ENCODE results near the gene CAPN9.
A peak's percentile ranks its signal among the peaks of the same experiment; 100 is the strongest.

The CAPN9 gene

DNA sequence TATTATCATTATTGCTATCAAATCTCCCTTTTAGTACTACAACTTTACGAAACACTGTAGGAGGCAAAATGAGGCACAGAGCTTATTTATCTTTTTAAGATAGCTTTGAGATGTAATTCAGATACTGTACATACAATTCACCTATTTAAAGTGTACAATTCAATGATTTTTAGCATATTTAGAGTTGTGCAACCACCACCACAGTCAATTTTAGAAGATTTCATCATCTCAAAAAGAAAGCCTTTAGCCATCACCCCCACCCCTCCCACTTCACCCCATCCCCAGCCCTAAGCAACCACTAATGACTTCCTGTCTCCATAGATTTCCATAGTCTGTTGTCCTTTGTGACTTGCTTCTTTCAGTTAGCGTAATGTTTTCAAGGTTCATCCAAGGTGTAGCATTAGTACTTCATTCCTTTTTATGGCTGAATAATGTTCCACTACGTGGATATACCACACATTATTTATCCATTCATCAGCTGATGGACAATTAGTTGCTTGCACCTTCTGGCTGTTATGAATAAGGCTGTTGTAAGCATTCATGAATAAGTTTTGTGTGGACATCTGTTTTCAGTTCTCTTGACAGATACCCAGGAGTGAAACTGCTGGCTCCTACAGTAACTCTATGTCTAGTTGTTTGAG is 9.4 kb upstream of the CAPN9 start:
- H3K4me1 ChIP-seq (ENCODE audit: control insufficient read depth, insufficient read depth, low read length): no peaks in the 10 kb centered on the region
- POLR2A ChIA-PET: no interaction called here
- H3K4me3 ChIP-seq (ENCODE audit: low read depth, low read length): no peak overlapping the region
- no peak overlapping the region for H3K27ac ChIP-seq (ENCODE audit: extremely low read depth, low read depth, low read length)
- CTCF ChIA-PET: interaction anchor here (1.0 kb wide), 1 partner anchor 36 kb away, joined by 3 read pairs; no protein-coding TSS in a partner anchor
- H3K36me3 ChIP-seq (ENCODE audit: control insufficient read depth in 2 of 2, insufficient read depth in 1 of 2, low read length in 2 of 2): no peaks in the 10 kb centered on the region
- no peaks in the 10 kb centered on the region for H3K9me3 ChIP-seq (ENCODE audit: control insufficient read depth, insufficient read depth, low read depth, low read length)
- TF ChIP-seq ZNF837 (tag by site-specific recombination; IDR thresholded peaks at IDR 0.05) (no peak), ZNF146 (tag by site-specific recombination; IDR thresholded peaks at IDR 0.05) (peak; percentile 71)

DNA sequence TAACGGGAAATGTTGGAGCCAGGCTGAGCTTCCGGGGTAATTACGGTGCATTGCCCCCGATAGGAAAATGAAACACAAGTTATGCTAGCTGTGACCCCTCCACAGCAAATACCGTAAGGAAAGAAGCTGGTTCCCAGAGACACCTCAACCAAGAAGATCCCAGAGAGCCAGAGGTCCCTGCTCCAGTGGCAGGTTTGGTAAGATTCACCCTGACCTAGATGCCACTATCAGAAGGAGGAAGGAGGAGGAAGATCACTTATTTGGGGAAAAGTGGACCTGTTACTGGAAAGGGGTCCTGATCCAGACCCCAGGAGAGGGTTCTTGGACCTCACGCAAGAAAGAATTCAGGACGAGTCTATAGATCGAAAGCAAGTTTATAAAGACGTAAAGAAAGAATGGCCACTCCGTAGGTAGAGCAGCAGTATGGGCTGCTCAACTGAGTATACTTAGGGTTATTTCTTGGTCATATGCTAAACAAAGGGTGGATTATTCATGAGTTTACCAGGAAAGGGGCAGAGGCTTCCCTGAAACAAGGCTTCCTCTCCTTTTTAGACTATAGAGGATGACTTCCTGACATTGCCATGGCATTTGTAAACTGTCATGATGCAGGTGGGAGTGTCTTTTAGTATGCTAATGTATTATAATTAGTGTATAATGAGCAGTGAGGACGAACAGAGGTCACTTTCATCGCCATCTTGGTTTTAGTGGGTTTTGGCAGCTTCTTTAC is 7.5 kb upstream of the CAPN9 start:
- Histone ChIP-seq H3K27ac (ENCODE audit: extremely low read depth, low read depth, low read length) (no peak overlapping the region), H3K4me1 (ENCODE audit: control insufficient read depth, insufficient read depth, low read length) (no peaks in the 10 kb centered on the region), H3K4me3 (ENCODE audit: low read depth, low read length) (no peak overlapping the region), H3K36me3 (ENCODE audit: control insufficient read depth in 2 of 2, insufficient read depth in 1 of 2, low read length in 2 of 2) (no peaks in the 10 kb centered on the region), H3K9me3 (ENCODE audit: control insufficient read depth, insufficient read depth, low read depth, low read length) (no peaks in the 10 kb centered on the region)
- ChIA-PET CTCF (interaction anchor here (0.7 to 0.9 kb wide), 2 partner anchors 12 to 448 kb away, joined by 3 read pairs; no protein-coding TSS in a partner anchor), POLR2A (no interaction called here)
- no peak for TF ChIP-seq ZNF843 (tag by site-specific recombination; IDR thresholded peaks at IDR 0.05)
- TF ChIP-seq ZBTB7A (tag by site-specific recombination; IDR thresholded peaks at IDR 0.05; ENCODE audit: low read depth): no peak
- TF ChIP-seq ZNF426 (tag by site-specific recombination; IDR thresholded peaks at IDR 0.05): no peak
- TF ChIP-seq ZBTB8A (tag by site-specific recombination; IDR thresholded peaks at IDR 0.05): no peak
- TF ChIP-seq, protein P1, sequence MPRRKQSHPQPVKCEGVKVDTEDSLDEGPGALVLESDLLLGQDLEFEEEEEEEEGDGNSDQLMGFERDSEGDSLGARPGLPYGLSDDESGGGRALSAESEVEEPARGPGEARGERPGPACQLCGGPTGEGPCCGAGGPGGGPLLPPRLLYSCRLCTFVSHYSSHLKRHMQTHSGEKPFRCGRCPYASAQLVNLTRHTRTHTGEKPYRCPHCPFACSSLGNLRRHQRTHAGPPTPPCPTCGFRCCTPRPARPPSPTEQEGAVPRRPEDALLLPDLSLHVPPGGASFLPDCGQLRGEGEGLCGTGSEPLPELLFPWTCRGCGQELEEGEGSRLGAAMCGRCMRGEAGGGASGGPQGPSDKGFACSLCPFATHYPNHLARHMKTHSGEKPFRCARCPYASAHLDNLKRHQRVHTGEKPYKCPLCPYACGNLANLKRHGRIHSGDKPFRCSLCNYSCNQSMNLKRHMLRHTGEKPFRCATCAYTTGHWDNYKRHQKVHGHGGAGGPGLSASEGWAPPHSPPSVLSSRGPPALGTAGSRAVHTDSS (tag by site-specific recombination; IDR thresholded peaks at IDR 0.05): no peak
- no peak for TF ChIP-seq ZNF146 (tag by site-specific recombination; IDR thresholded peaks at IDR 0.05)
- TF ChIP-seq, protein P2, sequence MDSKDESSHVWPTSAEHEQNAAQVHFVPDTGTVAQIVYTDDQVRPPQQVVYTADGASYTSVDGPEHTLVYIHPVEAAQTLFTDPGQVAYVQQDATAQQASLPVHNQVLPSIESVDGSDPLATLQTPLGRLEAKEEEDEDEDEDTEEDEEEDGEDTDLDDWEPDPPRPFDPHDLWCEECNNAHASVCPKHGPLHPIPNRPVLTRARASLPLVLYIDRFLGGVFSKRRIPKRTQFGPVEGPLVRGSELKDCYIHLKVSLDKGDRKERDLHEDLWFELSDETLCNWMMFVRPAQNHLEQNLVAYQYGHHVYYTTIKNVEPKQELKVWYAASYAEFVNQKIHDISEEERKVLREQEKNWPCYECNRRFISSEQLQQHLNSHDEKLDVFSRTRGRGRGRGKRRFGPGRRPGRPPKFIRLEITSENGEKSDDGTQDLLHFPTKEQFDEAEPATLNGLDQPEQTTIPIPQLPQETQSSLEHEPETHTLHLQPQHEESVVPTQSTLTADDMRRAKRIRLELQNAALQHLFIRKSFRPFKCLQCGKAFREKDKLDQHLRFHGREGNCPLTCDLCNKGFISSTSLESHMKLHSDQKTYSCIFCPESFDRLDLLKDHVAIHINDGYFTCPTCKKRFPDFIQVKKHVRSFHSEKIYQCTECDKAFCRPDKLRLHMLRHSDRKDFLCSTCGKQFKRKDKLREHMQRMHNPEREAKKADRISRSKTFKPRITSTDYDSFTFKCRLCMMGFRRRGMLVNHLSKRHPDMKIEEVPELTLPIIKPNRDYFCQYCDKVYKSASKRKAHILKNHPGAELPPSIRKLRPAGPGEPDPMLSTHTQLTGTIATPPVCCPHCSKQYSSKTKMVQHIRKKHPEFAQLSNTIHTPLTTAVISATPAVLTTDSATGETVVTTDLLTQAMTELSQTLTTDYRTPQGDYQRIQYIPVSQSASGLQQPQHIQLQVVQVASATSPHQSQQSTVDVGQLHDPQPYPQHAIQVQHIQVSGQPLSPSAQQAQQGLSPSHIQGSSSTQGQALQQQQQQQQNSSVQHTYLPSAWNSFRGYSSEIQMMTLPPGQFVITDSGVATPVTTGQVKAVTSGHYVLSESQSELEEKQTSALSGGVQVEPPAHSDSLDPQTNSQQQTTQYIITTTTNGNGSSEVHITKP (tag by site-specific recombination; IDR thresholded peaks at IDR 0.05): no peak
- no peak for TF ChIP-seq ZBTB26 (tag by site-specific recombination; optimal IDR thresholded peaks at IDR 0.05)
- no peak for TF ChIP-seq ZNF10 (tag by site-specific recombination; IDR thresholded peaks at IDR 0.05)
- no peak for TF ChIP-seq KLF16 (tag by site-specific recombination; IDR thresholded peaks at IDR 0.05)

GRCh38 chr1:230743899-230744298 is 3.3 kb upstream of the CAPN9 start:
- Histone ChIP-seq H3K36me3 (ENCODE audit: control insufficient read depth in 2 of 2, insufficient read depth in 1 of 2, low read length in 2 of 2) (no peaks in the 10 kb centered on the region), H3K4me1 (ENCODE audit: control insufficient read depth, insufficient read depth, low read length) (no peaks in the 10 kb centered on the region), H3K4me3 (ENCODE audit: low read depth, low read length) (no peak overlapping the region), H3K9me3 (ENCODE audit: control insufficient read depth, insufficient read depth, low read depth, low read length) (no peaks in the 10 kb centered on the region), H3K27ac (ENCODE audit: extremely low read depth, low read depth, low read length) (no peak overlapping the region)
- ChIA-PET POLR2A (no interaction called here), CTCF (no interaction called here)
- TF ChIP-seq ZNF830 (tag by site-specific recombination; IDR thresholded peaks at IDR 0.05; ENCODE audit: low read depth): no peak
- TF ChIP-seq ZNF24 (tag by site-specific recombination; IDR thresholded peaks at IDR 0.05): no peak
- no peak for TF ChIP-seq KLF8 (tag by site-specific recombination; IDR thresholded peaks at IDR 0.05)
- TF ChIP-seq GLI4 (tag by site-specific recombination; IDR thresholded peaks at IDR 0.05): no peak
- no peak for TF ChIP-seq SALL2 (tag by site-specific recombination; IDR thresholded peaks at IDR 0.05; ENCODE audit: borderline replicate concordance)
- no peak for TF ChIP-seq ZEB2 (tag by site-specific recombination; IDR thresholded peaks at IDR 0.05)
- no peak for TF ChIP-seq ZNF341 (tag by site-specific recombination; IDR thresholded peaks at IDR 0.05; ENCODE audit: low read depth)
- TF ChIP-seq ZNF18 (tag by site-specific recombination; IDR thresholded peaks at IDR 0.05): no peak
- TF ChIP-seq ZNF404 (tag by site-specific recombination; IDR thresholded peaks at IDR 0.05): no peak
- no peak for TF ChIP-seq ZNF670 (tag by site-specific recombination; IDR thresholded peaks at IDR 0.05; ENCODE audit: low read depth)
- TF ChIP-seq ZNF10 (tag by site-specific recombination; IDR thresholded peaks at IDR 0.05): no peak
